ENCODE measurements around the gene ANKRD22. TPM values are rescaled to one million over a fixed set of nuclear protein-coding genes. Genes with fewer than 3 reads are reported as not detected.

Gene ANKRD22
- total and polyA plus RNA-seq, 10 of the 15 experiments (the other 5 are each of a cell fraction or from before 2014, with no cell fraction given): 0.30 to 1.3 (median 0.71) TPM

DNA sequence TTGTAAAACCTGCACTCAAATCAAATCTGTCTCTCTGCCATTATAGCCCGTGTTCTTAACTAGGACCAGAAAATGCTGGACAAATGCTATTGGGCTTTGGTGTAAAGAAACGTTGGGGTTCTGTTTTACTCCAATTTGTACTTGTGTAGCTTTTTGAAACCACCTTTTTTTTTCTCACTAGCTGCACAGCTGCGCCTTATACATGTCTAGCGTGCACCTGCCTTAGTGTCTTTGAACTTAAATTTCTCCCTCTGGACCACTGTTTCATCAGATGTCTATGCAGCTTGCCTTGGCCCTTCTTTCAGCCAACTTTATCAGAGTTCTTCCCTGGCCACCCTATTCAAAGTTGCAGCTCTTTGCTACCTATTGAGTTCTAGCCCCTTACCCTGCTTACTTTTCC, 42.0 kb downstream of the ANKRD22 start:
- ChIA-PET CTCF (interaction anchor here (0.6 to 7.3 kb wide), 16 partner anchors 11 to 246 kb away, joined by 3 to 71 read pairs (median 10); partner anchors contain the start of gene RNLS), RAD21 (ENCODE audit: unreplicated experiment) (interaction anchor here (0.5 to 4.0 kb wide), 6 partner anchors 21 to 125 kb away, joined by 3 to 20 read pairs (median 4); no protein-coding TSS in a partner anchor), POLR2A (no interaction called here), SMC1A (ENCODE audit: uncharacterized antibody, unreplicated experiment) (interaction anchor here (0.7 to 2.9 kb wide), 15 partner anchors 9 to 245 kb away, joined by 3 to 20 read pairs (median 4); partner anchors contain the start of gene LIPN)
- Histone ChIP-seq H3K27ac (ENCODE audit: control insufficient read depth, insufficient read depth) (no peak overlapping the region), H3K9ac (ENCODE audit: control insufficient read depth, insufficient read depth, low read length) (no peak overlapping the region), H3K4me3 (no peak overlapping the region), H3K36me3 (ENCODE audit: control insufficient read depth in 2 of 2, insufficient read depth in 2 of 2, low read length in 1 of 2) (no peaks in the 10 kb centered on the region), H2AFZ (ENCODE audit: control insufficient read depth, low read depth, low read length) (no peak overlapping the region), H3K27me3 (replicated peaks in 1 of 2; ENCODE audit: control insufficient read depth in 2 of 2, insufficient read depth in 2 of 2, low read length in 1 of 2) (peaks cover 0 to 2% of the 10 kb centered on the region in 2 experiments; a peak in 2 of 4 replicates), H3K9me3 (replicated peaks; ENCODE audit: control insufficient read depth, insufficient read depth, low read length) (no peaks in the 10 kb centered on the region), H3K79me2 (ENCODE audit: control insufficient read depth, insufficient read depth, low read length) (no peaks in the 10 kb centered on the region), H4K20me1 (ENCODE audit: control insufficient read depth, insufficient read depth) (no peaks in the 10 kb centered on the region), H3K4me2 (ENCODE audit: control insufficient read depth, insufficient read depth) (no peak overlapping the region), H3K4me1 (ENCODE audit: control insufficient read depth, insufficient read depth, low read length) (no peaks in the 10 kb centered on the region)
- 64% methylated on average over 4 of the region's 4 CpGs for WGBS (ENCODE audit: insufficient coverage, insufficient replicate concordance, low lambda C conversion rate, missing lambda C conversion rate)
- ATAC-seq: no peak
- FAIRE-seq: no peak
- TF ChIP-seq, protein P1, sequence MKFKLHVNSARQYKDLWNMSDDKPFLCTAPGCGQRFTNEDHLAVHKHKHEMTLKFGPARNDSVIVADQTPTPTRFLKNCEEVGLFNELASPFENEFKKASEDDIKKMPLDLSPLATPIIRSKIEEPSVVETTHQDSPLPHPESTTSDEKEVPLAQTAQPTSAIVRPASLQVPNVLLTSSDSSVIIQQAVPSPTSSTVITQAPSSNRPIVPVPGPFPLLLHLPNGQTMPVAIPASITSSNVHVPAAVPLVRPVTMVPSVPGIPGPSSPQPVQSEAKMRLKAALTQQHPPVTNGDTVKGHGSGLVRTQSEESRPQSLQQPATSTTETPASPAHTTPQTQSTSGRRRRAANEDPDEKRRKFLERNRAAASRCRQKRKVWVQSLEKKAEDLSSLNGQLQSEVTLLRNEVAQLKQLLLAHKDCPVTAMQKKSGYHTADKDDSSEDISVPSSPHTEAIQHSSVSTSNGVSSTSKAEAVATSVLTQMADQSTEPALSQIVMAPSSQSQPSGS (IDR thresholded peaks at IDR 0.05; ENCODE audit: low read length): no peak
- TF ChIP-seq BACH1 (IDR thresholded peaks at IDR 0.05; ENCODE audit: borderline replicate concordance): no peak
- no peak for TF ChIP-seq RAD51 (IDR thresholded peaks at IDR 0.05)
- TF ChIP-seq HDAC6 (IDR thresholded peaks at IDR 0.05; ENCODE audit: unreplicated experiment): no peak
- TF ChIP-seq CBFB (IDR thresholded peaks at IDR 0.05; ENCODE audit: low read depth): no peak
- TF ChIP-seq MTA3 (IDR thresholded peaks at IDR 0.05; ENCODE audit: borderline replicate concordance, low read length): no peak
- TF ChIP-seq EED (IDR thresholded peaks at IDR 0.05; ENCODE audit: low read depth): no peak
- DNase-seq (ENCODE audit: low read depth, low spot score): no peak
- in situ Hi-C loops (cut with MboI): loop anchor here (5.0 kb wide), 1 partner anchor 237 kb away; no protein-coding TSS in a partner anchor
- intact Hi-C loops (cut with micrococcal nuclease; ENCODE audit: unreplicated experiment): loop anchor here (1.0 to 5.0 kb wide), 4 partner anchors 82 to 244 kb away; partner anchors contain the start of gene RNLS
- no TSS peak for BruUV-seq (replicated peaks)

All from GM12878 (cell line).